ENCODE results near the gene CFAP54.

DNA sequence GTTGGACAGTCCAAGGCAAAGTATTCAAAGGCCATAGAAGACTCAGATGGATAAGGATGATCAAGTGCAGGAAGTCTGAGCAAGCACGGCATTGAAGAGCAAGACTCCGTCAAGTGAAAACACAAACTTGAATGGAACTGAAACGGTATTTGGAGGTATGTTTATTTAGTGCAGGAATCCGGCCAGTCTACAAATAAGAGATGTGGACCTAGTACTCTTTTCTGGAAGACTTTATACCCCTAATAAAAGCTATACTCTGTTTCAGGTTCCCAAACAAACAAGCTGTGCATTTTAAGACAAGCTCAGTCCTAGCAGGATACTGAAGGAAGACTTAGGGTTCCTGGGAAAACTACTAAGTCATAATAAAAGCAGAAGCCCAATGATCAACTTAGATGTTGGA, 316.9 kb downstream of the CFAP54 start:
- TF ChIP-seq POLR2AphosphoS5 (IDR thresholded peaks at IDR 0.05) (no peak), POLR2A (IDR thresholded peaks at IDR 0.05) (no peak), EP300 (IDR thresholded peaks at IDR 0.05) (no peak)
- TF ChIP-seq, protein P1, sequence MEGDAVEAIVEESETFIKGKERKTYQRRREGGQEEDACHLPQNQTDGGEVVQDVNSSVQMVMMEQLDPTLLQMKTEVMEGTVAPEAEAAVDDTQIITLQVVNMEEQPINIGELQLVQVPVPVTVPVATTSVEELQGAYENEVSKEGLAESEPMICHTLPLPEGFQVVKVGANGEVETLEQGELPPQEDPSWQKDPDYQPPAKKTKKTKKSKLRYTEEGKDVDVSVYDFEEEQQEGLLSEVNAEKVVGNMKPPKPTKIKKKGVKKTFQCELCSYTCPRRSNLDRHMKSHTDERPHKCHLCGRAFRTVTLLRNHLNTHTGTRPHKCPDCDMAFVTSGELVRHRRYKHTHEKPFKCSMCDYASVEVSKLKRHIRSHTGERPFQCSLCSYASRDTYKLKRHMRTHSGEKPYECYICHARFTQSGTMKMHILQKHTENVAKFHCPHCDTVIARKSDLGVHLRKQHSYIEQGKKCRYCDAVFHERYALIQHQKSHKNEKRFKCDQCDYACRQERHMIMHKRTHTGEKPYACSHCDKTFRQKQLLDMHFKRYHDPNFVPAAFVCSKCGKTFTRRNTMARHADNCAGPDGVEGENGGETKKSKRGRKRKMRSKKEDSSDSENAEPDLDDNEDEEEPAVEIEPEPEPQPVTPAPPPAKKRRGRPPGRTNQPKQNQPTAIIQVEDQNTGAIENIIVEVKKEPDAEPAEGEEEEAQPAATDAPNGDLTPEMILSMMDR (IDR thresholded peaks at IDR 0.05), result no peak
